HEK293 (cell line): ENCODE results near the gene WASF2.

Experiments
- CTCF ChIP-seq: fragments of 450-650 bp; formaldehyde crosslinking; IDR thresholded peaks from 2 replicates; pipeline ENCODE4 v1.5.1; 2016; ENCODE audit warnings: missing biosample characterization, missing genetic modification characterization
- ZNF138 ChIP-seq: fragments of 450-650 bp; formaldehyde crosslinking; IDR thresholded peaks from 2 replicates; pipeline ENCODE4 v1.5.1; 2016; ENCODE audit warnings: missing biosample characterization, missing genetic modification characterization, borderline replicate concordance
- ZNF155 ChIP-seq: fragments of 450-650 bp; formaldehyde crosslinking; IDR thresholded peaks from 2 replicates; pipeline ENCODE4 v1.5.1; 2016; ENCODE audit warnings: missing biosample characterization, missing genetic modification characterization
- ZNF175 ChIP-seq: fragments of 450-650 bp; formaldehyde crosslinking; IDR thresholded peaks from 2 replicates; pipeline ENCODE4 v1.5.1; 2016; ENCODE audit warnings: missing biosample characterization, missing genetic modification characterization
- ZNF184 ChIP-seq: fragments of 450-650 bp; IDR thresholded peaks from 2 replicates; pipeline ENCODE4 v1.5.1; 2018; ENCODE audit warnings: missing biosample characterization, mild to moderate bottlenecking, missing genetic modification characterization
- ZNF24 ChIP-seq: fragments of 450-650 bp; formaldehyde crosslinking; IDR thresholded peaks from 2 replicates; pipeline ENCODE4 v1.5.1; 2016; ENCODE audit warnings: missing biosample characterization, missing genetic modification characterization
- ZNF266 ChIP-seq: fragments of 450-650 bp; formaldehyde crosslinking; IDR thresholded peaks from 2 replicates; pipeline ENCODE4 v1.5.1; 2016; ENCODE audit warnings: missing biosample characterization, missing genetic modification characterization, low read depth
- ZNF280D ChIP-seq: fragments of 450-650 bp; formaldehyde crosslinking; IDR thresholded peaks from 2 replicates; pipeline ENCODE4 v1.5.1; 2016; ENCODE audit warnings: missing biosample characterization, missing genetic modification characterization
- ZNF404 ChIP-seq: fragments of 450-650 bp; formaldehyde crosslinking; IDR thresholded peaks from 2 replicates; pipeline ENCODE4 v1.5.1; 2017; ENCODE audit warnings: missing biosample characterization, missing genetic modification characterization
- ZNF548 ChIP-seq: fragments of 450-650 bp; formaldehyde crosslinking; IDR thresholded peaks from 2 replicates; pipeline ENCODE4 v1.5.1; 2016; ENCODE audit warnings: missing biosample characterization, missing genetic modification characterization
- ZNF670 ChIP-seq: fragments of 450-650 bp; formaldehyde crosslinking; IDR thresholded peaks from 2 replicates; pipeline ENCODE4 v1.5.1; 2016; ENCODE audit warnings: missing biosample characterization, missing genetic modification characterization, low read depth
- TF ChIP-seq, protein P1 (sequence below): fragments of 450-650 bp; formaldehyde crosslinking; conservative IDR thresholded peaks from 2 replicates; pipeline ENCODE4 v1.5.1; 2016; ENCODE audit warnings: low read depth, missing biosample characterization, missing genetic modification characterization
- TF ChIP-seq, protein P2 (sequence below): fragments of 450-650 bp; formaldehyde crosslinking; IDR thresholded peaks from 2 replicates; pipeline ENCODE4 v1.5.1; 2016; ENCODE audit warnings: missing biosample characterization, missing genetic modification characterization, low read depth
- TF ChIP-seq, protein P3 (sequence below): fragments of 450-650 bp; formaldehyde crosslinking; IDR thresholded peaks from 2 replicates; pipeline ENCODE4 v1.5.1; 2016; ENCODE audit warnings: missing biosample characterization, missing genetic modification characterization

- no peak for TF ChIP-seq ZNF184 (tag by site-specific recombination)
- no peak for TF ChIP-seq CTCF (tag by site-specific recombination)
- TF ChIP-seq, protein P1, sequence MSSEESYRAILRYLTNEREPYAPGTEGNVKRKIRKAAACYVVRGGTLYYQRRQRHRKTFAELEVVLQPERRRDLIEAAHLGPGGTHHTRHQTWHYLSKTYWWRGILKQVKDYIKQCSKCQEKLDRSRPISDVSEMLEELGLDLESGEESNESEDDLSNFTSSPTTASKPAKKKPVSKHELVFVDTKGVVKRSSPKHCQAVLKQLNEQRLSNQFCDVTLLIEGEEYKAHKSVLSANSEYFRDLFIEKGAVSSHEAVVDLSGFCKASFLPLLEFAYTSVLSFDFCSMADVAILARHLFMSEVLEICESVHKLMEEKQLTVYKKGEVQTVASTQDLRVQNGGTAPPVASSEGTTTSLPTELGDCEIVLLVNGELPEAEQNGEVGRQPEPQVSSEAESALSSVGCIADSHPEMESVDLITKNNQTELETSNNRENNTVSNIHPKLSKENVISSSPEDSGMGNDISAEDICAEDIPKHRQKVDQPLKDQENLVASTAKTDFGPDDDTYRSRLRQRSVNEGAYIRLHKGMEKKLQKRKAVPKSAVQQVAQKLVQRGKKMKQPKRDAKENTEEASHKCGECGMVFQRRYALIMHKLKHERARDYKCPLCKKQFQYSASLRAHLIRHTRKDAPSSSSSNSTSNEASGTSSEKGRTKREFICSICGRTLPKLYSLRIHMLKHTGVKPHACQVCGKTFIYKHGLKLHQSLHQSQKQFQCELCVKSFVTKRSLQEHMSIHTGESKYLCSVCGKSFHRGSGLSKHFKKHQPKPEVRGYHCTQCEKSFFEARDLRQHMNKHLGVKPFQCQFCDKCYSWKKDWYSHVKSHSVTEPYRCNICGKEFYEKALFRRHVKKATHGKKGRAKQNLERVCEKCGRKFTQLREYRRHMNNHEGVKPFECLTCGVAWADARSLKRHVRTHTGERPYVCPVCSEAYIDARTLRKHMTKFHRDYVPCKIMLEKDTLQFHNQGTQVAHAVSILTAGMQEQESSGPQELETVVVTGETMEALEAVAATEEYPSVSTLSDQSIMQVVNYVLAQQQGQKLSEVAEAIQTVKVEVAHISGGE (tag by site-specific recombination): no peak
- no peak for TF ChIP-seq ZNF280D
- TF ChIP-seq ZNF175: no peak
- TF ChIP-seq ZNF670: no peak
- TF ChIP-seq, protein P2, sequence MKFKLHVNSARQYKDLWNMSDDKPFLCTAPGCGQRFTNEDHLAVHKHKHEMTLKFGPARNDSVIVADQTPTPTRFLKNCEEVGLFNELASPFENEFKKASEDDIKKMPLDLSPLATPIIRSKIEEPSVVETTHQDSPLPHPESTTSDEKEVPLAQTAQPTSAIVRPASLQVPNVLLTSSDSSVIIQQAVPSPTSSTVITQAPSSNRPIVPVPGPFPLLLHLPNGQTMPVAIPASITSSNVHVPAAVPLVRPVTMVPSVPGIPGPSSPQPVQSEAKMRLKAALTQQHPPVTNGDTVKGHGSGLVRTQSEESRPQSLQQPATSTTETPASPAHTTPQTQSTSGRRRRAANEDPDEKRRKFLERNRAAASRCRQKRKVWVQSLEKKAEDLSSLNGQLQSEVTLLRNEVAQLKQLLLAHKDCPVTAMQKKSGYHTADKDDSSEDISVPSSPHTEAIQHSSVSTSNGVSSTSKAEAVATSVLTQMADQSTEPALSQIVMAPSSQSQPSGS: no peak
- TF ChIP-seq ZNF24: no peak
- TF ChIP-seq ZNF138: no peak
- TF ChIP-seq, protein P3, sequence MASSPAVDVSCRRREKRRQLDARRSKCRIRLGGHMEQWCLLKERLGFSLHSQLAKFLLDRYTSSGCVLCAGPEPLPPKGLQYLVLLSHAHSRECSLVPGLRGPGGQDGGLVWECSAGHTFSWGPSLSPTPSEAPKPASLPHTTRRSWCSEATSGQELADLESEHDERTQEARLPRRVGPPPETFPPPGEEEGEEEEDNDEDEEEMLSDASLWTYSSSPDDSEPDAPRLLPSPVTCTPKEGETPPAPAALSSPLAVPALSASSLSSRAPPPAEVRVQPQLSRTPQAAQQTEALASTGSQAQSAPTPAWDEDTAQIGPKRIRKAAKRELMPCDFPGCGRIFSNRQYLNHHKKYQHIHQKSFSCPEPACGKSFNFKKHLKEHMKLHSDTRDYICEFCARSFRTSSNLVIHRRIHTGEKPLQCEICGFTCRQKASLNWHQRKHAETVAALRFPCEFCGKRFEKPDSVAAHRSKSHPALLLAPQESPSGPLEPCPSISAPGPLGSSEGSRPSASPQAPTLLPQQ (tag by site-specific recombination): no peak
- TF ChIP-seq ZNF155 (tag by site-specific recombination): no peak
- no peak for TF ChIP-seq ZNF404 (tag by site-specific recombination)
- TF ChIP-seq ZNF548 (tag by site-specific recombination): no peak
- no peak for TF ChIP-seq ZNF266
Observed at GRCh38 chr1:27504588-27505419, 14.8 kb upstream of the WASF2 start.
